Omental fat pad (tissue), 4 donors: ENCODE results near the gene PARP4. TPM values are rescaled to one million over a fixed set of nuclear protein-coding genes. Genes with fewer than 3 reads are reported as not detected.
"Not testable (repeated sequence)": the region's sequence is repeated elsewhere in the genome, so short reads cannot be mapped to it uniquely, and the experiment has no call there.

ENCODE experiments used
- ATAC-seq: fragments of 150-250 bp; one replicate; pipeline ENCODE4 v1.9.1; 2016; ENCODE audit warnings: mild to moderate bottlenecking, moderate library complexity; ENCODE audit not compliant: low FRiP score
- DNase-seq: peaks from one replicate; pipeline ENCODE4 v3.0.0-alpha.2; 2019; ENCODE audit warnings: low spot score
- total RNA-seq, 4 donors: library from RNA; depleted of rRNA; stranded (reverse); fragments of >200 nt; gene quantifications; one replicate each; pipeline ENCODE4 v1.1.0, GENCODE V29; 2016
- TF ChIP-seq, protein P1 (sequence below), 3 donors: fragments of 450-650 bp; IDR thresholded peaks; one replicate each; pipeline ENCODE4 v1.5.1; 2016 to 2017; ENCODE audit warnings: antibody characterized with exemption in 3 of 3, mild to moderate bottlenecking in 3 of 3, moderate library complexity in 2 of 3

PARP4 gene
- total RNA-seq, 4 donors from 2014 or later = 44.1 to 59.0 (median 51.3) TPM

DNA sequence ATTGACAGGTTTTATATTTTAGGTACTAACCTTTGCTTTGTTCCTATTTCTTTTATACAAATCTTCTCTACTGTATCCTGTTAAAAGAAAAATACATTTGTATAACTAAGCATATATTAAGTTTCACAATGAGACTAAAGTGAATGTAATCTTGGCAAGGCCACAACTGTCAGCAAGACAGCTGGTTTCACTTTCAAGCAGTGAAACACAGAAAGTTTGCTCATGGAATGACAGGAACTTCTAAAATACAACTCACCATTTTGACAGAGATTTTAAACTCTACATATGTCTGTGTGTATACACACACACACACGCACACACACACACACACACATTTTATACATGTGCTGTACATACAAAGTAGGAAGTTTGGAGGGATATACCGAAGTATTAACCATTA, 53.3 kb downstream of the PARP4 start:
- DNase-seq (no peak), ATAC-seq (no peak)
- TF ChIP-seq, protein P1, sequence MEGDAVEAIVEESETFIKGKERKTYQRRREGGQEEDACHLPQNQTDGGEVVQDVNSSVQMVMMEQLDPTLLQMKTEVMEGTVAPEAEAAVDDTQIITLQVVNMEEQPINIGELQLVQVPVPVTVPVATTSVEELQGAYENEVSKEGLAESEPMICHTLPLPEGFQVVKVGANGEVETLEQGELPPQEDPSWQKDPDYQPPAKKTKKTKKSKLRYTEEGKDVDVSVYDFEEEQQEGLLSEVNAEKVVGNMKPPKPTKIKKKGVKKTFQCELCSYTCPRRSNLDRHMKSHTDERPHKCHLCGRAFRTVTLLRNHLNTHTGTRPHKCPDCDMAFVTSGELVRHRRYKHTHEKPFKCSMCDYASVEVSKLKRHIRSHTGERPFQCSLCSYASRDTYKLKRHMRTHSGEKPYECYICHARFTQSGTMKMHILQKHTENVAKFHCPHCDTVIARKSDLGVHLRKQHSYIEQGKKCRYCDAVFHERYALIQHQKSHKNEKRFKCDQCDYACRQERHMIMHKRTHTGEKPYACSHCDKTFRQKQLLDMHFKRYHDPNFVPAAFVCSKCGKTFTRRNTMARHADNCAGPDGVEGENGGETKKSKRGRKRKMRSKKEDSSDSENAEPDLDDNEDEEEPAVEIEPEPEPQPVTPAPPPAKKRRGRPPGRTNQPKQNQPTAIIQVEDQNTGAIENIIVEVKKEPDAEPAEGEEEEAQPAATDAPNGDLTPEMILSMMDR (IDR thresholded peaks at IDR 0.05) = no peak

GRCh38 chr13:24458736-24459135, 53.8 kb downstream of the PARP4 start:
- ATAC-seq = no peak
- no peak for DNase-seq
- TF ChIP-seq, protein P1 (IDR thresholded peaks at IDR 0.05) = no peak

- no peak for DNase-seq
- no peak for ATAC-seq
- TF ChIP-seq, protein P1 (IDR thresholded peaks at IDR 0.05) = no peak
Observed at GRCh38 chr13:24456396-24456795, 56.2 kb downstream of the PARP4 start.

DNA sequence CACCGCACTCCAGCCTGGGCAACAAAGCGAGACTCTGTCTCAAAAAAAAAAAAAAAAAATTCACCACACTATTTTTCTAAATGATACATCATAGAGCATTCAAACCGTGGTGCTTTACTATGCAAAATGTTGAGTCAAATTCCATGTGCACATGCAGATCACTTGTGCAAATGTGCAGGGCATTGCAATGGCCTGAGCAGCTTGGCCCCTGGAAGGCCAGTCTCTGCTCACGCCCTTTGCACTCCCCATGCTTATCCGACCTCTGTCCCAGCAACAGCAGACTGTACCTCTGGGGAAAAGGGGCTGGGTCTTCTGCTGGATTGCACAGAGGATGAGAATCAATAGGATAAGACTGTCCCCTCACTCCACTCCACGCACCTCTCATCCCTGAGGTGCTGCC, 58.5 kb downstream of the PARP4 start:
- ATAC-seq (no peak), DNase-seq (no peak)
- TF ChIP-seq, protein P1 (IDR thresholded peaks at IDR 0.05) = no peak

GRCh38 chr13:24452044-24452443, 60.5 kb downstream of the PARP4 start:
- DNase-seq (no peak), ATAC-seq (no peak)
- TF ChIP-seq, protein P1 (IDR thresholded peaks at IDR 0.05) = no peak

- ATAC-seq (no peak), DNase-seq (no peak)
- TF ChIP-seq, protein P1 (IDR thresholded peaks at IDR 0.05) = no peak
Observed at GRCh38 chr13:24450530-24450929, 62.0 kb downstream of the PARP4 start.

DNA sequence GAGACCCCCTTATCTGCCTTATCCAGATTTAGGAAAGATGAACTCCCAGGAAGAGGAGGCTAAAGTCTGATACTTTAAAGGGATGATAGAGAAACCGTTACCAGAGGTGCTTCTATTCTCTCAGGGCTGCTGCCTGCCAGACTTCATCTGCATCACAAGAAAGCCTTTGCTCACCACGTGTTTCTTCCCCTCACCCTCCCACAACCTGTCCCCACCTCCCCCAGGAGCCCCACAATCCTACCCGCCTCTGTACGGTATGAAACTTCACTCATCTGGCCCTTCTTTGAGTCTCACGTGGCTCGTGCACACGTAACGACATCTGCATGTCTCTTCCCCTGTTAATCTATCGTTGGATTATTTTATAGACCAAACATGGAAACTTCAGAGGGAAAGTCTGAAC, 67.7 kb downstream of the PARP4 start:
- not testable (repeated sequence) for DNase-seq, ATAC-seq

- TF ChIP-seq, protein P1 (IDR thresholded peaks at IDR 0.05) = no peak
- DNase-seq (no peak), ATAC-seq (no peak)
Observed at GRCh38 chr13:24443366-24443765, 69.2 kb downstream of the PARP4 start.

DNA sequence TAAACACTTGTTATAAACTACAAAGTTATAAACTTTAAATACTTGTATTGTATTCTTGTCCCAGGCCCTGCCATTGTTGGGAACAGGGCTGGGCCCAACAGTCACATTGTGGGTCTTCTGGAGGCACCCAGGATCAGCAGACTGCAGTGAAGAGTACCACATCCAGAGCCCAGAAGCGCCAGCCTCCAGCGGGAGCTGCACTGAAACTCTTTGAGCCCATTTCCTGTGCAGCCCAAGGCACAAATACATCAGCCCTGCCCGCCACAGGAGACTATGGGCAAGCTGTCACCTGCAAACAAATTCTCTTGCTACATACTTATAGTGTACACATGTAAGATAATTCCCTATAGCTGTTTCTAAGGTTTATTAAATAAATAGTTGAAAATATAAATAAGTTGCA, 86.5 kb downstream of the PARP4 start:
- not testable (repeated sequence) for ATAC-seq

DNA sequence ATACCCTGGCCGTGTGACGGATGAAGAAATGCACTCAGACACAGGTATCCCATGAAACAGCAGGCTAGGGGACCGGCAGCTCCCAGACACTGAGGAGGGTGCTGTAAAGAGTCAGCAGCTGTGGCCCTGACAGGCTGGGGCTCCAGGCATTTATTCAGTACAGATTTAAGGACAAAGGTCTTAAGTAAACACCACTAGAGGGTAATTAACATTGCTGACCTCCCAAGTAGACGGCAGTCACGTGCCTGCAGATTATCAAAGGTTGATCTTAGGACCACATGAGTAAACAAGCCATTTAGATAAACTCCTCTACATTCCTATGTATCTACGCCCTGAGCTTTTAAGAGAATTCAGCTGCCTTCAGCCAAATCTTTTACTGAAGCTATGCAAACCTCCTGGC, 92.9 kb downstream of the PARP4 start:
- DNase-seq, ATAC-seq: not testable (repeated sequence)

More for the DNA sequence above, 86.5 kb downstream of the PARP4 start:
- not testable (repeated sequence) for DNase-seq
